Measurements from ENCODE around the gene SENP7.
A peak's percentile ranks its signal among the peaks of the same experiment; 100 is the strongest.
"Not testable (repeated sequence)": the region's sequence is repeated elsewhere in the genome, so short reads cannot be mapped to it uniquely, and the experiment has no call there.

The SENP7 gene

GRCh38 chr3:101512646-101513418 is at the start of gene SENP7:
Gene SENP7 (minus strand): TSS chr3:101513212. CDS start chr3:101513130, 82 bp downstream.
- DNase-seq: peak; percentile 73

GRCh38 chr3:101561630-101562328 is 48.8 kb upstream of the SENP7 start, which contains the start of gene TRMT10C:
Gene TRMT10C (plus strand): TSS chr3:101561868. CDS start chr3:101564782, 2,914 bp downstream.
- peak; percentile 71 for DNase-seq

GRCh38 chr3:101556064-101556463 is 43.1 kb upstream of the SENP7 start:
- no peak for DNase-seq

GRCh38 chr3:101553381-101553780 is 40.4 kb upstream of the SENP7 start:
- DNase-seq: not testable (repeated sequence)

- DNase-seq: not testable (repeated sequence)
Measured at GRCh38 chr3:101551359-101552081, 38.5 kb upstream of the SENP7 start.

- no peak for DNase-seq
Measured at GRCh38 chr3:101549473-101549872, 36.5 kb upstream of the SENP7 start.

- no peak for DNase-seq
Measured at GRCh38 chr3:101548527-101549105, 35.6 kb upstream of the SENP7 start.

GRCh38 chr3:101544161-101544850 is 31.3 kb upstream of the SENP7 start:
- no peak for DNase-seq

GRCh38 chr3:101542957-101543356 is 29.9 kb upstream of the SENP7 start:
- no peak for DNase-seq

- DNase-seq: not testable (repeated sequence)
Measured at GRCh38 chr3:101536955-101537354, 23.9 kb upstream of the SENP7 start.

- DNase-seq: no peak
Measured at GRCh38 chr3:101536266-101536665, 23.3 kb upstream of the SENP7 start.

- no peak for DNase-seq
Measured at GRCh38 chr3:101535221-101535620, 22.2 kb upstream of the SENP7 start.

GRCh38 chr3:101533603-101533968 is 20.6 kb upstream of the SENP7 start:
- DNase-seq: no peak

- DNase-seq: no peak
Measured at GRCh38 chr3:101532783-101533602, 20.0 kb upstream of the SENP7 start.

- DNase-seq: no peak
Measured at GRCh38 chr3:101531473-101532086, 18.6 kb upstream of the SENP7 start.

GRCh38 chr3:101530686-101531047 is 17.7 kb upstream of the SENP7 start:
- DNase-seq: no peak

- no peak for DNase-seq
Measured at GRCh38 chr3:101529816-101530685, 17.0 kb upstream of the SENP7 start.

- DNase-seq: no peak
Measured at GRCh38 chr3:101527906-101528305, 14.9 kb upstream of the SENP7 start.

GRCh38 chr3:101527441-101527840 is 14.4 kb upstream of the SENP7 start:
- DNase-seq: no peak

- no peak for DNase-seq
Measured at GRCh38 chr3:101521211-101521701, 8.2 kb upstream of the SENP7 start.

Data from SHP77 treated with DMSO at 0.1 percent for 48 hours (cell line).